DND-41 (cell line): ENCODE data around the gene EXD3.
"Not testable (repeated sequence)": the region's sequence is repeated elsewhere in the genome, so short reads cannot be mapped to it uniquely, and the experiment has no call there.

Experiments
- CTCF ChIP-seq: IDR thresholded peaks from 2 replicates; pipeline ENCODE4 v1.5.1; 2012; ENCODE audit warnings: borderline replicate concordance, low read length, moderate library complexity, mild to moderate bottlenecking; ENCODE audit not compliant: poor library complexity, severe bottlenecking; ENCODE audit errors: extremely low read depth
- EZH2 ChIP-seq: IDR thresholded peaks from 3 replicates; pipeline ENCODE4 v1.6.1; 2012; ENCODE audit warnings: borderline replicate concordance, low read depth, mild to moderate bottlenecking, moderate library complexity, low read length, inconsistent platforms; ENCODE audit not compliant: severe bottlenecking

- not testable (repeated sequence) for TF ChIP-seq CTCF, EZH2
Observed at GRCh38 chr9:137327641-137328550, 95.1 kb downstream of the EXD3 start.
